Common myeloid progenitor, CD34-positive (primary cell): ENCODE measurements around the gene TMEM229A.
"Not testable (repeated sequence)": the region's sequence is repeated elsewhere in the genome, so short reads cannot be mapped to it uniquely, and the experiment has no call there.

Source experiments
- CTCF ChIA-PET: fragments of 350-600 bp; sonication (Branson Sonifier 250); formaldehyde crosslinking; loops from one replicate; lab custom pipeline; 2021; ENCODE audit warnings: antibody characterized with exemption; lab: Charles Lee
- POLR2A ChIA-PET: fragments of 350-600 bp; sonication (Branson Sonifier 250); formaldehyde crosslinking; loops from one replicate; lab custom pipeline; 2021; ENCODE audit warnings: antibody characterized with exemption; lab: Charles Lee
- DNase-seq, 3 donors: peaks; one replicate each; pipeline versions ENCODE4 v3.0.0 to v3.0.0-alpha.2; 2013
- H3K27ac ChIP-seq, 2 experiments: 1 replicate in 1 of 2; 2 replicates in 1 of 2; pipeline ENCODE4 v1.7.0; 2013; ENCODE audit warnings: inconsistent platforms in 2 of 2, low read length in 2 of 2, mild to moderate bottlenecking in 2 of 2, low read depth in 1 of 2, moderate library complexity in 1 of 2; ENCODE audit not compliant: severe bottlenecking in 2 of 2, insufficient read depth in 1 of 2, poor library complexity in 1 of 2
- H3K27me3 ChIP-seq, 5 experiments: replicated peaks in 2 of 5; 1 replicate in 3 of 5; 2 replicates in 2 of 5; pipeline versions ENCODE4 v1.6.1 to v1.7.0; 2013; ENCODE audit warnings: low read length in 4 of 5, mild to moderate bottlenecking in 2 of 5, moderate library complexity in 2 of 5, inconsistent platforms in 1 of 5; ENCODE audit not compliant: insufficient read depth in 5 of 5, control insufficient read depth in 4 of 5
- H3K36me3 ChIP-seq, 4 experiments: 1 replicate in 2 of 4; 2 replicates in 2 of 4; pipeline versions ENCODE4 v1.6.1 to v1.7.0; 2013; ENCODE audit warnings: low read length in 3 of 4, control low read depth in 1 of 4, mild to moderate bottlenecking in 1 of 4; ENCODE audit not compliant: control insufficient read depth in 4 of 4, insufficient read depth in 4 of 4
- H3K4me1 ChIP-seq, 4 experiments: 1 replicate in 3 of 4; 2 replicates in 1 of 4; pipeline versions ENCODE4 v1.6.1 to v1.7.1; 2013; ENCODE audit warnings: low read length in 3 of 4, mild to moderate bottlenecking in 3 of 4, control low read depth in 1 of 4, inconsistent platforms in 1 of 4, moderate library complexity in 1 of 4; ENCODE audit not compliant: control insufficient read depth in 4 of 4, insufficient read depth in 4 of 4; ENCODE audit errors: control extremely low read depth in 1 of 4
- H3K4me3 ChIP-seq, 7 experiments: 1 replicate in 4 of 7; 2 replicates in 3 of 7; pipeline versions ENCODE4 v1.5.1 to v1.7.0; 2013; ENCODE audit warnings: mild to moderate bottlenecking in 7 of 7, low read length in 6 of 7, moderate library complexity in 6 of 7, inconsistent platforms in 2 of 7, low read depth in 2 of 7, control low read depth in 1 of 7; ENCODE audit not compliant: insufficient read depth in 4 of 7, control insufficient read depth in 1 of 7; ENCODE audit errors: extremely low read depth in 1 of 7
- H3K9me3 ChIP-seq, 5 experiments: 1 replicate in 4 of 5; 2 replicates in 1 of 5; pipeline versions ENCODE4 v1.6.1 to v1.7.1; 2013; ENCODE audit warnings: low read length in 4 of 5, mild to moderate bottlenecking in 2 of 5, inconsistent platforms in 1 of 5, low read depth in 1 of 5, moderate library complexity in 1 of 5; ENCODE audit not compliant: control insufficient read depth in 4 of 5, insufficient read depth in 2 of 5; ENCODE audit errors: control extremely low read depth in 1 of 5
- WGBS: methylation state at CpG from one replicate; pipeline ENCODE4 v1.1.5; 2013; ENCODE audit not compliant: insufficient coverage; 5-methylcytosine and 5-hydroxymethylcytosine counted together

The TMEM229A gene

GRCh38 chr7:124051681-124052377, 19.0 kb upstream of the TMEM229A start:
- ChIA-PET POLR2A (interaction anchor here (0.7 kb wide), 1 partner anchor 270 kb away, joined by 3 read pairs; no protein-coding TSS in a partner anchor), CTCF (no interaction called here)
- WGBS: no CpG with 5 or more reads among the region's 1 CpG
- no peak for DNase-seq
- Histone ChIP-seq H3K36me3 (no peaks in the 10 kb centered on the region), H3K27ac (no peak overlapping the region), H3K4me1 (no peaks in the 10 kb centered on the region), H3K4me3 (no peak overlapping the region), H3K9me3 (no peaks in the 10 kb centered on the region), H3K27me3 (no peaks in the 10 kb centered on the region)

- Histone ChIP-seq H3K4me3 (no peak overlapping the region), H3K9me3 (no peaks in the 10 kb centered on the region), H3K36me3 (no peaks in the 10 kb centered on the region), H3K27ac (no peak overlapping the region), H3K4me1 (no peaks in the 10 kb centered on the region), H3K27me3 (peaks cover 0 to 8% (median 2%) of the 10 kb centered on the region in 5 experiments)
- WGBS: 100% methylated on average over 1 of the region's 2 CpGs
- no peak for DNase-seq
- ChIA-PET CTCF (no interaction called here), POLR2A (no interaction called here)
Measured at GRCh38 chr7:124042826-124043225, 10.0 kb upstream of the TMEM229A start.

- DNase-seq: no peak
- Histone ChIP-seq H3K4me3 (no peak overlapping the region), H3K36me3 (no peaks in the 10 kb centered on the region), H3K27ac (no peak overlapping the region), H3K27me3 (peaks cover 0 to 16% (median 6%) of the 10 kb centered on the region in 5 experiments), H3K9me3 (no peaks in the 10 kb centered on the region), H3K4me1 (no peaks in the 10 kb centered on the region)
- ChIA-PET CTCF (no interaction called here), POLR2A (no interaction called here)
- no CpG with 5 or more reads among the region's 2 CpGs for WGBS
Measured at GRCh38 chr7:124041439-124041838, 8.6 kb upstream of the TMEM229A start.

- H3K4me3 ChIP-seq, H3K9me3 ChIP-seq, POLR2A ChIA-PET, H3K27ac ChIP-seq, H3K4me1 ChIP-seq, DNase-seq, H3K36me3 ChIP-seq, CTCF ChIA-PET: not testable (repeated sequence)
- 80% methylated on average over 1 of the region's 5 CpGs for WGBS
- peaks cover 8 to 43% (median 16%) of the 10 kb centered on the region in 5 experiments for H3K27me3 ChIP-seq
Measured at GRCh38 chr7:124037902-124038301, 5.0 kb upstream of the TMEM229A start.

GRCh38 chr7:124035706-124036105, 2.8 kb upstream of the TMEM229A start:
- Histone ChIP-seq H3K9me3 (no peaks in the 10 kb centered on the region), H3K27ac (no peak overlapping the region), H3K36me3 (no peaks in the 10 kb centered on the region), H3K27me3 (peaks cover 18 to 62% (median 24%) of the 10 kb centered on the region in 5 experiments), H3K4me1 (peaks cover 0 to 18% (median 15%) of the 10 kb centered on the region in 4 experiments), H3K4me3 (no peak overlapping the region)
- CTCF ChIA-PET: interaction anchor here (0.6 kb wide), 1 partner anchor 65 kb away, joined by 4 read pairs; no protein-coding TSS in a partner anchor
- WGBS: no CpG with 5 or more reads among the region's 3 CpGs
- POLR2A ChIA-PET: no interaction called here
- no peak for DNase-seq

GRCh38 chr7:124034754-124035100, 1.9 kb upstream of the TMEM229A start:
- POLR2A ChIA-PET: no interaction called here
- H3K27ac ChIP-seq: no peak overlapping the region
- WGBS: no CpG with 5 or more reads among the region's 1 CpG
- peaks cover 0 to 18% (median 15%) of the 10 kb centered on the region in 4 experiments for H3K4me1 ChIP-seq
- no peak overlapping the region for H3K4me3 ChIP-seq
- H3K36me3 ChIP-seq: no peaks in the 10 kb centered on the region
- no peak for DNase-seq
- peaks cover 0 to 1% (median 0%) of the 10 kb centered on the region in 5 experiments for H3K9me3 ChIP-seq
- CTCF ChIA-PET: no interaction called here
- H3K27me3 ChIP-seq: peaks cover 22 to 72% (median 30%) of the 10 kb centered on the region in 5 experiments
